ENCODE measurements around the gene NTRK1. TPM values are rescaled to one million over a fixed set of nuclear protein-coding genes. Genes with fewer than 3 reads are reported as not detected.

NTRK1 gene
- total RNA-seq, 2 experiments from 2014 or later, result 13.7 to 13.9 TPM

- H3K27ac Mint-ChIP-seq, result peak overlapping the region; percentile 72
- DNase-seq (no peak), ATAC-seq (ENCODE audit: low read depth) (no peak)
- H3K27me3 Mint-ChIP-seq, result peaks cover 10% of the 10 kb centered on the region
- peaks cover 10% of the 10 kb centered on the region for H3K4me1 Mint-ChIP-seq
- POLR2A ChIA-PET, result interaction anchor here (0.9 kb wide), 1 partner anchor 15 kb away, joined by 3 read pairs; no protein-coding TSS in a partner anchor
- no peak overlapping the region for H3K4me3 Mint-ChIP-seq
- peaks cover 1% of the 10 kb centered on the region for H3K36me3 Mint-ChIP-seq
- no peaks in the 10 kb centered on the region for H3K9me3 Mint-ChIP-seq
Measured at GRCh38 chr1:156901966-156902915, 41.6 kb downstream of the NTRK1 start.

DNA sequence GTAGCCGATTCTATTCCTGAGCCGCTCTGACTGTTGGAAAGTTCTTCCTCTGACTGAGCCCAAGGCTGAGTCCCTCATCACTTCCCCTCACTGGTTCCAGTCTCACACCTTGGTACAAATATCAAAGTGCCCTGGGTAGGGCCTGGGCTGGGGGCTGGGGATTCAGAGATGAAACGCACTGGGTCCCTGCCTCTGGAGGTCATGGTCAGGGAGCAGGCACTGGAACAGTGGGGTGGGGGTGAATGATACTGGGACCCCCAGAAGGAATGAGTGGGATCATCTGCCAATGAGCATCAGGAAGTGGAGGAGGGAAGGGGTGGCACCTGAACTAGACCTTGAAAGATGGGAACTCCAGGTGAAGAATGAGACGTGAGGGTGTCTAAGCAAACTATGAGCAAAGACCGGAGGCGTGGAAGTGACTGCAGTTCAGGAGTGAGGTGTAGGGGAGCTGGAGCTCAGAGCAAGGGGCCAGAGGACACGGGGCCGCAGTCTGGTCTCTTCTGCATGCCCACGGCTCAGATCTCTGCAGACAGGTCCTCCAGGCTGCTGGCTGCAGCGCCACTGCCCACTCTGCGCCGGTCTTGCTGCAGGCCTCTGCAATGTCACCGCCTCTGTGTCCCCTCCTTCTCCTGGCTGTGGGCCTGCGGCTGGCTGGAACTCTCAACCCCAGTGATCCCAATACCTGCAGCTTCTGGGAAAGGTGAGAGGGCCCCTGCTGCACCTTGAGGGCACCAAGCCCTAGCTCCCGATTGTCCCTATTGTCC lies 42.8 kb downstream of the NTRK1 start:
- DNase-seq (no peak), ATAC-seq (ENCODE audit: low read depth) (no peak)
- H3K27me3 Mint-ChIP-seq, result peaks cover 10% of the 10 kb centered on the region
- H3K27ac Mint-ChIP-seq, result no peak overlapping the region
- POLR2A ChIA-PET, result no interaction called here
- H3K4me3 Mint-ChIP-seq, result no peak overlapping the region
- H3K4me1 Mint-ChIP-seq, result peaks cover 4% of the 10 kb centered on the region
- H3K9me3 Mint-ChIP-seq, result no peaks in the 10 kb centered on the region
- peaks cover 1% of the 10 kb centered on the region for H3K36me3 Mint-ChIP-seq

DNA sequence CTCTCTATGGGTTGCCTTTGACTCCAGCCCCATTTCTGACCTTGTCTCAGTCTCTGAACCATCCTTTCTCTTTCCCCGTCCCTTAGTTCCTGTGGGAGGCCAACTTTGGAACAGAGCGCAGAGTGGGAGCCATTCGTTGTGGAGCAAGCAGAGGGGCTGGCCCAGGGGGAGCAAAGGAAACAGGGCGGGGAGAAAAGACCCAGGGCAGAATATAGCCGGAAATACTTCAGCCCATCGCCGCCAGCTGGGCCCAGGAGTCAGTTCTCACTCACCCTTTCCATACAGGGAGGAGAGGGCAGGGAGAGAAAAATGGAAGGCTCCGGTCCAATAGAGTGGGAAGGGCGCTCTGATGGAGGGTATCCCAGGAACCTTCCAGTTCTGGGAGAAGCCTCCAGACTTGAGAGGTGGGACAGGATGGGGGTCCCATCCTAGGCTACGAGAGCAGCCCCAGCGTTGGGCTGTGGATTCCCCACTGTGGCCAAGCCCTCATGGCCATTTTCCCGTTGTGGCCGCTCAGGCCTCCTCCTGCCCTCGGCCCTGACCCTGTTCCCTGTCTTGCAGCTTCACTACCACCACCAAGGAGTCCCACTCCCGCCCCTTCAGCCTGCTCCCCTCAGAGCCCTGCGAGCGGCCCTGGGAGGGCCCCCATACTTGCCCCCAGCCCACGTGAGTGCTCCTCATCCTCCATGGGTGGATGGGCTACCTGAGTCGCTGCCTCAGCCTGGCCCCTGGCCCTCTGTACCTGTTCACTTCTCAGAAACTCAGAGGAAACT lies 43.7 kb downstream of the NTRK1 start:
- no peak overlapping the region for H3K4me3 Mint-ChIP-seq
- H3K4me1 Mint-ChIP-seq, result peaks cover 1% of the 10 kb centered on the region
- no peaks in the 10 kb centered on the region for H3K9me3 Mint-ChIP-seq
- no peak for ATAC-seq (ENCODE audit: low read depth)
- H3K27ac Mint-ChIP-seq, result no peak overlapping the region
- H3K36me3 Mint-ChIP-seq, result no peaks in the 10 kb centered on the region
- no peak for DNase-seq
- POLR2A ChIA-PET, result no interaction called here
- H3K27me3 Mint-ChIP-seq, result peaks cover 7% of the 10 kb centered on the region

- H3K27ac Mint-ChIP-seq, result no peak overlapping the region
- POLR2A ChIA-PET, result no interaction called here
- ATAC-seq (ENCODE audit: low read depth), result no peak
- no peaks in the 10 kb centered on the region for H3K9me3 Mint-ChIP-seq
- H3K27me3 Mint-ChIP-seq, result peaks cover 4% of the 10 kb centered on the region
- no peaks in the 10 kb centered on the region for H3K36me3 Mint-ChIP-seq
- no peak for DNase-seq
- H3K4me1 Mint-ChIP-seq, result peaks cover 1% of the 10 kb centered on the region
- no peak overlapping the region for H3K4me3 Mint-ChIP-seq
Measured at GRCh38 chr1:156905176-156905575, 44.5 kb downstream of the NTRK1 start.

- no peak overlapping the region for H3K4me3 Mint-ChIP-seq
- ATAC-seq (ENCODE audit: low read depth), result no peak
- no peaks in the 10 kb centered on the region for H3K36me3 Mint-ChIP-seq
- no peaks in the 10 kb centered on the region for H3K9me3 Mint-ChIP-seq
- H3K27me3 Mint-ChIP-seq, result peaks cover 7% of the 10 kb centered on the region
- no peak overlapping the region for H3K27ac Mint-ChIP-seq
- POLR2A ChIA-PET, result no interaction called here
- no peak for DNase-seq
- peaks cover 1% of the 10 kb centered on the region for H3K4me1 Mint-ChIP-seq
Measured at GRCh38 chr1:156905651-156906050, 45.0 kb downstream of the NTRK1 start.

DNA sequence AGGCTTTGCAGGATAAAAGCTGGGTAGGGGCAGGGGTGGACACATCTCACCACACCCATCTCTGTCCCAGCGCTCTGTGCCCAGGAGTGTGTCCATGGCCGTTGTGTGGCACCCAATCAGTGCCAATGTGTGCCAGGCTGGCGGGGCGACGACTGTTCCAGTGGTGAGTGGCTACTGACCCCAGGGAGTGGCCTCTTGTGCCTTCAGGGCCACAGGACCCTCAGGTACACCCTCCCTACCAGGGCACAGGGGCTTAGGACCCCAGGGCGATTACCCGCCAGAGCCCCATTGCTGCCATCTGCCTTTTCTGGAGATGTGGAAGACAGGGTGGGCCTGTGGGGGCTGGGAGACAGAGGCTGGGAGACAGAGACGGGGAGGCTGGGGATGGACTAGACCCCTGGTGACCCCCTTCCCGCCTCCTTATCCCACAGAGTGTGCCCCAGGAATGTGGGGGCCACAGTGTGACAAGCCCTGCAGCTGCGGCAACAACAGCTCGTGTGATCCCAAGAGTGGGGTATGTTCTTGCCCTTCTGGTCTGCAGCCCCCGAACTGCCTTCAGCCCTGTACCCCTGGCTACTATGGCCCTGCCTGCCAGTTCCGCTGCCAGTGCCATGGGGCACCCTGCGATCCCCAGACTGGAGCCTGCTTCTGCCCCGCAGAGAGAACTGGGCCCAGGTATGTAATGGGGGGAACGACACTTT lies 45.7 kb downstream of the NTRK1 start:
- Mint-ChIP-seq H3K27me3 (peaks cover 11% of the 10 kb centered on the region), H3K36me3 (no peaks in the 10 kb centered on the region), H3K27ac (no peak overlapping the region), H3K9me3 (no peaks in the 10 kb centered on the region), H3K4me3 (no peak overlapping the region), H3K4me1 (peaks cover 3% of the 10 kb centered on the region)
- DNase-seq, result no peak
- ATAC-seq (ENCODE audit: low read depth), result no peak
- POLR2A ChIA-PET, result no interaction called here

DNA sequence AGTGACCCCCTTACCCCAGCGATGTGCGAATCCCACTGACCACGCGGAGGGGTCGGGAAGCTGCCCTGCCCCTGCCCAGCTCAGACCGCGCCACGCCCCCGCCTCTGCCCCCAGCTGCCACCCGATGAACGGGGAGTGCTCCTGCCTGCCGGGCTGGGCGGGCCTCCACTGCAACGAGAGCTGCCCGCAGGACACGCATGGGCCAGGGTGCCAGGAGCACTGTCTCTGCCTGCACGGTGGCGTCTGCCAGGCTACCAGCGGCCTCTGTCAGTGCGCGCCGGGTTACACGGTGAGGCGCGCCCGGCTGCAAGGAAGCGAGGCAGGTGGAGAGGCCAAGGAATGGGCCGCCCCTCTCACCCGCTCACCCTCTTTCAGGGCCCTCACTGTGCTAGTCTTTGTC lies 47.9 kb downstream of the NTRK1 start:
- peaks cover 9% of the 10 kb centered on the region for H3K27me3 Mint-ChIP-seq
- no peak overlapping the region for H3K27ac Mint-ChIP-seq
- POLR2A ChIA-PET, result no interaction called here
- peaks cover 1% of the 10 kb centered on the region for H3K4me1 Mint-ChIP-seq
- DNase-seq, result no peak
- no peak overlapping the region for H3K4me3 Mint-ChIP-seq
- no peak for ATAC-seq (ENCODE audit: low read depth)
- H3K36me3 Mint-ChIP-seq, result no peaks in the 10 kb centered on the region
- H3K9me3 Mint-ChIP-seq, result no peaks in the 10 kb centered on the region

DNA sequence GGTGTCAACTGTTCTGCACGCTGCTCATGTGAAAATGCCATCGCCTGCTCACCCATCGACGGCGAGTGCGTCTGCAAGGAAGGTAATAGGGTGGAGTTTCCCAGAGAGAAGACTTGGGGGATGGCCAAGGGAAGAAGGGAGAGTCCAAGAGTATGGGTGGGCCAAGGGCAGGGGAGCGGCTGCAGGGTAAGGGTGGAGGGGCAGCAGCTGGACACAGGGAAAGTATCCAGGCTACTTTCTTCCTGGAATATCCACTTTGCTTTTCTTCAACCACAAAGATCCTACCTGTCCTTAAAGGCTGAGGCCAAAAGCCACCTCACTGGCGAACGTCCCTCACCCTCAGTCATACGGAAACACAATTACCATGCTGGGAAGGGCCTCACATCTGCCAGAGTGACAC lies 48.3 kb downstream of the NTRK1 start:
- Mint-ChIP-seq H3K36me3 (no peaks in the 10 kb centered on the region), H3K4me1 (peaks cover 1% of the 10 kb centered on the region), H3K4me3 (no peak overlapping the region), H3K27me3 (peaks cover 9% of the 10 kb centered on the region), H3K9me3 (no peaks in the 10 kb centered on the region), H3K27ac (no peak overlapping the region)
- ATAC-seq (ENCODE audit: low read depth), result no peak
- DNase-seq, result no peak
- POLR2A ChIA-PET, result no interaction called here

- Mint-ChIP-seq H3K9me3 (no peaks in the 10 kb centered on the region), H3K27me3 (peaks cover 11% of the 10 kb centered on the region), H3K4me3 (no peak overlapping the region), H3K27ac (no peak overlapping the region), H3K4me1 (peaks cover 1% of the 10 kb centered on the region), H3K36me3 (no peaks in the 10 kb centered on the region)
- POLR2A ChIA-PET, result interaction anchor here (1.6 kb wide), 1 partner anchor 14 kb away, joined by 5 read pairs; no protein-coding TSS in a partner anchor
- DNase-seq (no peak), ATAC-seq (ENCODE audit: low read depth) (no peak)
Measured at GRCh38 chr1:156909671-156910070, 49.0 kb downstream of the NTRK1 start.

- POLR2A ChIA-PET, result interaction anchor here (0.5 to 1.6 kb wide), 2 partner anchors 13 to 88 kb away, joined by 3 to 5 read pairs; no protein-coding TSS in a partner anchor
- H3K27ac Mint-ChIP-seq, result no peak overlapping the region
- H3K27me3 Mint-ChIP-seq, result peaks cover 14% of the 10 kb centered on the region
- H3K9me3 Mint-ChIP-seq, result no peaks in the 10 kb centered on the region
- DNase-seq (peak; percentile 77), ATAC-seq (ENCODE audit: low read depth) (peak; percentile 48)
- no peak overlapping the region for H3K4me3 Mint-ChIP-seq
- H3K4me1 Mint-ChIP-seq, result peaks cover 1% of the 10 kb centered on the region
- no peaks in the 10 kb centered on the region for H3K36me3 Mint-ChIP-seq
Measured at GRCh38 chr1:156910309-156910782, 49.7 kb downstream of the NTRK1 start.

DNA sequence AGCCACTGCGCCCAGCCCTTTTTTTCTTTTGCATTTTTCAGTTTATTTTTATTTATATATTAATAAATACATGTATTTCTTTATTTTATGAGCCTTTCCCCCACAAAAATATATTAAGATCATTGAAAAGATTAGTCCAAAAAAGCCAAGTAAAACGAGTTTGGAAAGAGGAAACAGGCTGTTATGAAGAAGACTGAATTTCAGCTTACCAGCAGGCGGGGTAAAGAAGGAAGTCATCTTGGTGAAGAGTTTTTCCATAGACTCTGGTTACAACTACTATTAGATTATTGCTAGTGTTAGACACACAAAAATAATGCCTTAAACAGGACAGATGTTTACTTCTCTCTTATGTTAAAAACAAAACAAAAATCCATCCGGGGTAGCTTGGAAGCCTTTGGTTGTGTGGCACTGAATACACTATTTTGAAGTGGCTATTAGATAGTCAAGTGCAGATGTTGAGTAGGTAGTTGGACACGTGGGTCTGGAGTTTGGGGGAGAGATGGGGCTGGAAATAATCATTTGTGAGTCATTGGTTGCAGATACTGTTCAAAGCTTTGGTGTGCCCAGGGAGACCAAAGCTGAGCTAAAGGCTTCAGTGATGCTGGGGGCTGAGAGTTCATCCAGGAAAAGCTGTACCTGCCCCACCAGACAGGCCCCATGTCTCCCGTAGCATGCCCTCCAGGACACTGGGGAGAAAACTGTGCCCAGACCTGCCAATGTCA lies 51.1 kb downstream of the NTRK1 start:
- Mint-ChIP-seq H3K4me3 (no peak overlapping the region), H3K27ac (no peak overlapping the region), H3K9me3 (no peaks in the 10 kb centered on the region), H3K27me3 (peaks cover 23% of the 10 kb centered on the region), H3K36me3 (no peaks in the 10 kb centered on the region), H3K4me1 (peaks cover 1% of the 10 kb centered on the region)
- ATAC-seq (ENCODE audit: low read depth), result no peak
- no peak for DNase-seq
- POLR2A ChIA-PET, result no interaction called here

- no peak overlapping the region for H3K27ac Mint-ChIP-seq
- POLR2A ChIA-PET, result no interaction called here
- H3K27me3 Mint-ChIP-seq, result peaks cover 25% of the 10 kb centered on the region
- no peaks in the 10 kb centered on the region for H3K36me3 Mint-ChIP-seq
- H3K4me1 Mint-ChIP-seq, result peaks cover 1% of the 10 kb centered on the region
- no peak for DNase-seq
- no peak overlapping the region for H3K4me3 Mint-ChIP-seq
- no peaks in the 10 kb centered on the region for H3K9me3 Mint-ChIP-seq
- ATAC-seq (ENCODE audit: low read depth), result no peak
Measured at GRCh38 chr1:156912310-156912709, 51.6 kb downstream of the NTRK1 start.

Data from activated naive CD8-positive, alpha-beta T cell treated with anti-CD3 and anti-CD28 coated beads, Interleukin-2, amount 10 ng/mL, durations not matched to agents 7 days and 5 days (primary cell).